KMS-11 (cell line): ENCODE data around the gene ZBTB20.

ENCODE experiments used
- H2AFZ ChIP-seq: fragments of 200-600 bp; sonication (generic); 2 replicates; pipeline ENCODE4 v1.6.1; 2016; ENCODE audit warnings: antibody characterized with exemption, mixed run types, low read depth
- H3K27ac ChIP-seq: fragments of 200-600 bp; sonication (generic); 2 replicates; pipeline ENCODE4 v1.6.1; 2016; ENCODE audit warnings: mild to moderate bottlenecking, mixed run types
- H3K27me3 ChIP-seq: fragments of 200-600 bp; sonication (generic); 2 replicates; pipeline ENCODE4 v1.6.1; 2017; ENCODE audit warnings: mild to moderate bottlenecking, low read depth, mixed run types, moderate library complexity; ENCODE audit not compliant: insufficient read depth
- H3K36me3 ChIP-seq: fragments of 200-600 bp; sonication (generic); 2 replicates; pipeline ENCODE4 v1.6.1; 2017; ENCODE audit warnings: mild to moderate bottlenecking, mixed run types; ENCODE audit not compliant: insufficient read depth
- H3K4me1 ChIP-seq: fragments of 200-600 bp; sonication (generic); 2 replicates; pipeline ENCODE4 v1.6.1; 2016; ENCODE audit warnings: mild to moderate bottlenecking, low read depth, mixed run types; ENCODE audit not compliant: poor library complexity, severe bottlenecking
- H3K4me2 ChIP-seq: fragments of 200-600 bp; sonication (generic); 2 replicates; pipeline ENCODE4 v1.7.0; 2016; ENCODE audit warnings: mild to moderate bottlenecking, mixed run types
- H3K4me3 ChIP-seq: fragments of 200-600 bp; sonication (generic); IDR thresholded peaks from 2 replicates; pipeline ENCODE4 v1.6.1; 2017; ENCODE audit warnings: low read depth, low read length, mixed read lengths; ENCODE audit not compliant: insufficient read depth
- H3K79me2 ChIP-seq: fragments of 200-600 bp; sonication (generic); 2 replicates; pipeline ENCODE4 v1.6.1; 2016; ENCODE audit warnings: low read depth, mixed run types; ENCODE audit not compliant: insufficient read depth
- H3K9ac ChIP-seq: fragments of 200-600 bp; sonication (generic); 2 replicates; pipeline ENCODE4 v1.6.1; 2016; ENCODE audit warnings: mild to moderate bottlenecking, mixed run types
- H4K20me1 ChIP-seq: fragments of 200-600 bp; sonication (generic); 2 replicates; pipeline ENCODE4 v1.6.1; 2016; ENCODE audit warnings: mild to moderate bottlenecking, mixed run types; ENCODE audit not compliant: insufficient read depth
- CTCF ChIP-seq: fragments of 200-600 bp; sonication (generic); conservative IDR thresholded peaks from 2 replicates; pipeline ENCODE4 v1.6.1; 2017; ENCODE audit warnings: low read depth, mild to moderate bottlenecking, antibody characterized with exemption, low read length, moderate library complexity, mixed read lengths

ZBTB20 gene

GRCh38 chr3:114356066-114356465 lies 791.0 kb downstream of the ZBTB20 start:
- no peak overlapping the region for H3K27ac ChIP-seq
- TF ChIP-seq CTCF, result no peak
- H3K4me2 ChIP-seq, result no peak overlapping the region
- no peaks in the 10 kb centered on the region for H3K27me3 ChIP-seq
- no peaks in the 10 kb centered on the region for H3K79me2 ChIP-seq
- no peak overlapping the region for H3K9ac ChIP-seq
- no peaks in the 10 kb centered on the region for H3K4me1 ChIP-seq
- H2AFZ ChIP-seq, result no peak overlapping the region
- no peaks in the 10 kb centered on the region for H4K20me1 ChIP-seq
- no peak overlapping the region for H3K4me3 ChIP-seq
- no peaks in the 10 kb centered on the region for H3K36me3 ChIP-seq

DNA sequence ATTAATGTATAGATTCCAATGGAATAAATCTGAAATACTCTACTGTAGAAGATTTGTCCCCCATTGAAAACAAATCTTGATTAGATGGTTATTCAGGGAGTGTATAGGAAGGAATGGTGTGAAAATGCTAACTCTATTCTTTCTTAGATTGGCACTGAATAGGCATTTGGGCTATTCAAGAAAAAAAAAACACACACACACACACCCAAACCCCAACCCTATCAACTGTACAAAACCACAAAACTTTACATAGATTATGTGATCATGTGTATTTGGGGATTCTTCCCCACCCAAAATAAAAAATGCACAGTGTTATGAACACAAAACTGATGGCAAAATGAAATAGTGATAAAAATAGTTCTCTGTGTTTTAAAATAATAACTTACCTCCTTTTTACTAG lies 791.4 kb downstream of the ZBTB20 start:
- H3K27me3 ChIP-seq, result no peaks in the 10 kb centered on the region
- no peak overlapping the region for H2AFZ ChIP-seq
- H3K36me3 ChIP-seq, result no peaks in the 10 kb centered on the region
- no peak overlapping the region for H3K27ac ChIP-seq
- H3K9ac ChIP-seq, result no peak overlapping the region
- TF ChIP-seq CTCF, result no peak
- no peaks in the 10 kb centered on the region for H3K79me2 ChIP-seq
- H3K4me3 ChIP-seq, result no peak overlapping the region
- no peaks in the 10 kb centered on the region for H3K4me1 ChIP-seq
- no peak overlapping the region for H3K4me2 ChIP-seq
- H4K20me1 ChIP-seq, result no peaks in the 10 kb centered on the region

- Histone ChIP-seq H3K36me3 (no peaks in the 10 kb centered on the region), H3K27me3 (no peaks in the 10 kb centered on the region)
These were observed 795.3 kb downstream of the ZBTB20 start for GRCh38 chr3:114351822-114352145.

GRCh38 chr3:114351123-114351821 lies 795.8 kb downstream of the ZBTB20 start:
- H3K27me3 ChIP-seq, result no peaks in the 10 kb centered on the region
- H3K9ac ChIP-seq, result no peak overlapping the region
- H3K4me1 ChIP-seq, result no peaks in the 10 kb centered on the region
- H3K4me3 ChIP-seq, result no peak overlapping the region
- no peaks in the 10 kb centered on the region for H3K79me2 ChIP-seq
- no peak overlapping the region for H2AFZ ChIP-seq
- no peak for TF ChIP-seq CTCF
- H3K27ac ChIP-seq, result no peak overlapping the region
- H4K20me1 ChIP-seq, result no peaks in the 10 kb centered on the region
- H3K4me2 ChIP-seq, result no peak overlapping the region
- no peaks in the 10 kb centered on the region for H3K36me3 ChIP-seq

More at GRCh38 chr3:114351822-114352145, 795.3 kb downstream of the ZBTB20 start:
- no peak overlapping the region for H3K4me2 ChIP-seq
- H4K20me1 ChIP-seq, result no peaks in the 10 kb centered on the region
- H3K79me2 ChIP-seq, result no peaks in the 10 kb centered on the region
- H3K4me3 ChIP-seq, result no peak overlapping the region
- TF ChIP-seq CTCF, result no peak
- no peak overlapping the region for H2AFZ ChIP-seq
- no peak overlapping the region for H3K9ac ChIP-seq
- no peak overlapping the region for H3K27ac ChIP-seq
- H3K4me1 ChIP-seq, result no peaks in the 10 kb centered on the region
